ENCODE measurements around the gene MLST8.

MLST8 gene

DNA sequence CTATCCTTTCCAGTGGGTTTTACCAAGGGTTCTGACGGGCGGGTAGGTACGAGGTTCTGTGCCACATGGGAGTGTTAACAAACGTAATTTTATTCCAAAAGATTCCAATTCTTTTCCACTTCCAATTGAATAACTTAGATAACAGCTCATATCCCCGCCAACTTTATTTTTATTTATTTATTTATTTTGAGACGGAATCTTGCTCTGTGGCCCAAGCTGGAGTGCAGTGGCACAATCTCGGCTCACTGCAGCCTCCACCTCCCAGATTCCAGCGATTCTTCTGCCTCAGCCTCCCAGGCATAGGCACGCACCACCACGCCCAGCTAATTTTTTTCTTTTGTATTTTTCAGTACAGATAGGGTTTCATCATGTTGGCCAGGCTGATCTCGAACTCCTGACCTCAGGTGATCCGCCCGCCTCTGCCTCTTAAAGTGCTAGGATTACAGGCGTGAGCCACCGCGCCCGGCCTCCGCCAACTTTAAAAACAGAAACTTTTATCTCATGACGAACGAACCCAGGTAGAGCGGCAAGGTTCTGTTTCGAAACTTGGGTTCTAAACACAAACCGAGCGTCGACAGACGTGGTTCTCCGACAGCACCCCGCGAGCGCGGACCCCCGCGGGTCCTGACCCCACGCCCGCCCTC lies 45.5 kb downstream of the MLST8 start (continued):
- TF ChIP-seq ZNF76 (tag by site-specific recombination; IDR thresholded peaks at IDR 0.05; ENCODE audit: borderline replicate concordance, low read depth), result no peak
- no peak for TF ChIP-seq ZNF311 (tag by site-specific recombination; IDR thresholded peaks at IDR 0.05; ENCODE audit: borderline replicate concordance)
- TF ChIP-seq ZNF2 (tag by site-specific recombination; IDR thresholded peaks at IDR 0.05), result peak; percentile 44; the same call in 1 of the 2 replicates
- TF ChIP-seq ZFP41 (tag by site-specific recombination; IDR thresholded peaks at IDR 0.05; ENCODE audit: borderline replicate concordance), result no peak
- TF ChIP-seq ZNF664 (tag by site-specific recombination; IDR thresholded peaks at IDR 0.05), result no peak
- no peak for TF ChIP-seq ZNF146 (tag by site-specific recombination; IDR thresholded peaks at IDR 0.05)
- TF ChIP-seq ZBTB8A (tag by site-specific recombination; IDR thresholded peaks at IDR 0.05), result peak; percentile 9
- peak; percentile 24; the same call in 1 of the 2 replicates for TF ChIP-seq ZNF394 (tag by site-specific recombination; IDR thresholded peaks at IDR 0.05; ENCODE audit: borderline replicate concordance)
- TF ChIP-seq ZIC2 (tag by site-specific recombination; IDR thresholded peaks at IDR 0.05), result no peak
- TF ChIP-seq REPIN1 (tag by site-specific recombination; IDR thresholded peaks at IDR 0.05; ENCODE audit: low read depth), result no peak
- TF ChIP-seq ZNF571 (tag by site-specific recombination; IDR thresholded peaks at IDR 0.05), result no peak
- TF ChIP-seq, protein P1, sequence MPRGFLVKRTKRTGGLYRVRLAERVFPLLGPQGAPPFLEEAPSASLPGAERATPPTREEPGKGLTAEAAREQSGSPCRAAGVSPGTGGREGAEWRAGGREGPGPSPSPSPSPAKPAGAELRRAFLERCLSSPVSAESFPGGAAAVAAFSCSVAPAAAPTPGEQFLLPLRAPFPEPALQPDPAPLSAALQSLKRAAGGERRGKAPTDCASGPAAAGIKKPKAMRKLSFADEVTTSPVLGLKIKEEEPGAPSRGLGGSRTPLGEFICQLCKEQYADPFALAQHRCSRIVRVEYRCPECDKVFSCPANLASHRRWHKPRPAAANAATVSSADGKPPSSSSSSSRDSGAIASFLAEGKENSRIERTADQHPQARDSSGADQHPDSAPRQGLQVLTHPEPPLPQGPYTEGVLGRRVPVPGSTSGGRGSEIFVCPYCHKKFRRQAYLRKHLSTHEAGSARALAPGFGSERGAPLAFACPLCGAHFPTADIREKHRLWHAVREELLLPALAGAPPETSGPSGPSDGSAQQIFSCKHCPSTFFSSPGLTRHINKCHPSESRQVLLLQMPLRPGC (tag by site-specific recombination; IDR thresholded peaks at IDR 0.05), result no peak
- TF ChIP-seq ZFP3 (tag by site-specific recombination; IDR thresholded peaks at IDR 0.05; ENCODE audit: low read depth), result no peak
- TF ChIP-seq ZNF626 (tag by site-specific recombination; IDR thresholded peaks at IDR 0.05), result no peak
- TF ChIP-seq, protein P2, sequence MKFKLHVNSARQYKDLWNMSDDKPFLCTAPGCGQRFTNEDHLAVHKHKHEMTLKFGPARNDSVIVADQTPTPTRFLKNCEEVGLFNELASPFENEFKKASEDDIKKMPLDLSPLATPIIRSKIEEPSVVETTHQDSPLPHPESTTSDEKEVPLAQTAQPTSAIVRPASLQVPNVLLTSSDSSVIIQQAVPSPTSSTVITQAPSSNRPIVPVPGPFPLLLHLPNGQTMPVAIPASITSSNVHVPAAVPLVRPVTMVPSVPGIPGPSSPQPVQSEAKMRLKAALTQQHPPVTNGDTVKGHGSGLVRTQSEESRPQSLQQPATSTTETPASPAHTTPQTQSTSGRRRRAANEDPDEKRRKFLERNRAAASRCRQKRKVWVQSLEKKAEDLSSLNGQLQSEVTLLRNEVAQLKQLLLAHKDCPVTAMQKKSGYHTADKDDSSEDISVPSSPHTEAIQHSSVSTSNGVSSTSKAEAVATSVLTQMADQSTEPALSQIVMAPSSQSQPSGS (tag by site-specific recombination; IDR thresholded peaks at IDR 0.05; ENCODE audit: low read depth), result no peak
- TF ChIP-seq ZNF239 (tag by site-specific recombination; IDR thresholded peaks at IDR 0.05), result no peak
- no peak for TF ChIP-seq ZNF302 (tag by site-specific recombination; IDR thresholded peaks at IDR 0.05; ENCODE audit: low read depth)
- TF ChIP-seq GLI4 (tag by site-specific recombination; IDR thresholded peaks at IDR 0.05), result no peak
- no peak for TF ChIP-seq ZNF16 (tag by site-specific recombination; IDR thresholded peaks at IDR 0.05; ENCODE audit: low read depth)
- TF ChIP-seq, protein P3, sequence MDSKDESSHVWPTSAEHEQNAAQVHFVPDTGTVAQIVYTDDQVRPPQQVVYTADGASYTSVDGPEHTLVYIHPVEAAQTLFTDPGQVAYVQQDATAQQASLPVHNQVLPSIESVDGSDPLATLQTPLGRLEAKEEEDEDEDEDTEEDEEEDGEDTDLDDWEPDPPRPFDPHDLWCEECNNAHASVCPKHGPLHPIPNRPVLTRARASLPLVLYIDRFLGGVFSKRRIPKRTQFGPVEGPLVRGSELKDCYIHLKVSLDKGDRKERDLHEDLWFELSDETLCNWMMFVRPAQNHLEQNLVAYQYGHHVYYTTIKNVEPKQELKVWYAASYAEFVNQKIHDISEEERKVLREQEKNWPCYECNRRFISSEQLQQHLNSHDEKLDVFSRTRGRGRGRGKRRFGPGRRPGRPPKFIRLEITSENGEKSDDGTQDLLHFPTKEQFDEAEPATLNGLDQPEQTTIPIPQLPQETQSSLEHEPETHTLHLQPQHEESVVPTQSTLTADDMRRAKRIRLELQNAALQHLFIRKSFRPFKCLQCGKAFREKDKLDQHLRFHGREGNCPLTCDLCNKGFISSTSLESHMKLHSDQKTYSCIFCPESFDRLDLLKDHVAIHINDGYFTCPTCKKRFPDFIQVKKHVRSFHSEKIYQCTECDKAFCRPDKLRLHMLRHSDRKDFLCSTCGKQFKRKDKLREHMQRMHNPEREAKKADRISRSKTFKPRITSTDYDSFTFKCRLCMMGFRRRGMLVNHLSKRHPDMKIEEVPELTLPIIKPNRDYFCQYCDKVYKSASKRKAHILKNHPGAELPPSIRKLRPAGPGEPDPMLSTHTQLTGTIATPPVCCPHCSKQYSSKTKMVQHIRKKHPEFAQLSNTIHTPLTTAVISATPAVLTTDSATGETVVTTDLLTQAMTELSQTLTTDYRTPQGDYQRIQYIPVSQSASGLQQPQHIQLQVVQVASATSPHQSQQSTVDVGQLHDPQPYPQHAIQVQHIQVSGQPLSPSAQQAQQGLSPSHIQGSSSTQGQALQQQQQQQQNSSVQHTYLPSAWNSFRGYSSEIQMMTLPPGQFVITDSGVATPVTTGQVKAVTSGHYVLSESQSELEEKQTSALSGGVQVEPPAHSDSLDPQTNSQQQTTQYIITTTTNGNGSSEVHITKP (tag by site-specific recombination; IDR thresholded peaks at IDR 0.05), result peak; percentile 99
- no peak for TF ChIP-seq ZNF274 (IDR thresholded peaks at IDR 0.05; ENCODE audit: low read length)
- TF ChIP-seq ZNF274 (tag by site-specific recombination; IDR thresholded peaks at IDR 0.05; ENCODE audit: borderline replicate concordance), result no peak
- no peak for TF ChIP-seq ZNF785 (tag by site-specific recombination; IDR thresholded peaks at IDR 0.05)
- TF ChIP-seq, protein P4, sequence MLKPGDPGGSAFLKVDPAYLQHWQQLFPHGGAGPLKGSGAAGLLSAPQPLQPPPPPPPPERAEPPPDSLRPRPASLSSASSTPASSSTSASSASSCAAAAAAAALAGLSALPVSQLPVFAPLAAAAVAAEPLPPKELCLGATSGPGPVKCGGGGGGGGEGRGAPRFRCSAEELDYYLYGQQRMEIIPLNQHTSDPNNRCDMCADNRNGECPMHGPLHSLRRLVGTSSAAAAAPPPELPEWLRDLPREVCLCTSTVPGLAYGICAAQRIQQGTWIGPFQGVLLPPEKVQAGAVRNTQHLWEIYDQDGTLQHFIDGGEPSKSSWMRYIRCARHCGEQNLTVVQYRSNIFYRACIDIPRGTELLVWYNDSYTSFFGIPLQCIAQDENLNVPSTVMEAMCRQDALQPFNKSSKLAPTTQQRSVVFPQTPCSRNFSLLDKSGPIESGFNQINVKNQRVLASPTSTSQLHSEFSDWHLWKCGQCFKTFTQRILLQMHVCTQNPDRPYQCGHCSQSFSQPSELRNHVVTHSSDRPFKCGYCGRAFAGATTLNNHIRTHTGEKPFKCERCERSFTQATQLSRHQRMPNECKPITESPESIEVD (tag by site-specific recombination; IDR thresholded peaks at IDR 0.05), result no peak
- no peak for TF ChIP-seq ZNF354C (tag by site-specific recombination; IDR thresholded peaks at IDR 0.05; ENCODE audit: borderline replicate concordance, low read depth)
- no peak for TF ChIP-seq ZNF426 (tag by site-specific recombination; IDR thresholded peaks at IDR 0.05)
- no peak for TF ChIP-seq ZBTB20 (tag by site-specific recombination; IDR thresholded peaks at IDR 0.05)
- TF ChIP-seq, protein P5, sequence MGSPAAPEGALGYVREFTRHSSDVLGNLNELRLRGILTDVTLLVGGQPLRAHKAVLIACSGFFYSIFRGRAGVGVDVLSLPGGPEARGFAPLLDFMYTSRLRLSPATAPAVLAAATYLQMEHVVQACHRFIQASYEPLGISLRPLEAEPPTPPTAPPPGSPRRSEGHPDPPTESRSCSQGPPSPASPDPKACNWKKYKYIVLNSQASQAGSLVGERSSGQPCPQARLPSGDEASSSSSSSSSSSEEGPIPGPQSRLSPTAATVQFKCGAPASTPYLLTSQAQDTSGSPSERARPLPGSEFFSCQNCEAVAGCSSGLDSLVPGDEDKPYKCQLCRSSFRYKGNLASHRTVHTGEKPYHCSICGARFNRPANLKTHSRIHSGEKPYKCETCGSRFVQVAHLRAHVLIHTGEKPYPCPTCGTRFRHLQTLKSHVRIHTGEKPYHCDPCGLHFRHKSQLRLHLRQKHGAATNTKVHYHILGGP (tag by site-specific recombination; IDR thresholded peaks at IDR 0.05), result no peak
- 0 out of 2 replicates have a peak, but pooled peaks have one; percentile 44 for TF ChIP-seq ZNF391 (tag by site-specific recombination; IDR thresholded peaks at IDR 0.05; ENCODE audit: borderline replicate concordance, low read depth)
- TF ChIP-seq ZNF169 (tag by site-specific recombination; IDR thresholded peaks at IDR 0.05), result no peak
- no peak for TF ChIP-seq ZNF792 (tag by site-specific recombination; IDR thresholded peaks at IDR 0.05)
- no peak for TF ChIP-seq ZNF747 (tag by site-specific recombination; IDR thresholded peaks at IDR 0.05)

Data from HEK293 (cell line).